KOPT-K1 (cell line): ENCODE measurements around the gene TNFAIP8L3.

Experiments
- H3K27ac ChIP-seq: fragments of 200-600 bp; sonication (generic); 2 replicates; pipeline ENCODE4 v1.5.1; 2016; ENCODE audit warnings: antibody characterized with exemption, mild to moderate bottlenecking, low read depth, low read length; ENCODE audit not compliant: poor library complexity, severe bottlenecking
- H3K36me3 ChIP-seq: fragments of 200-600 bp; sonication (generic); 2 replicates; pipeline ENCODE4 v1.5.1; 2017; ENCODE audit warnings: antibody characterized with exemption, mild to moderate bottlenecking, low read length, moderate library complexity; ENCODE audit not compliant: insufficient read depth
- H3K9me3 ChIP-seq: fragments of 200-600 bp; sonication (generic); 2 replicates; pipeline ENCODE4 v1.5.1; 2017; ENCODE audit warnings: antibody characterized with exemption, low read length, mild to moderate bottlenecking; ENCODE audit not compliant: insufficient read depth, poor library complexity, severe bottlenecking

TNFAIP8L3 gene

DNA sequence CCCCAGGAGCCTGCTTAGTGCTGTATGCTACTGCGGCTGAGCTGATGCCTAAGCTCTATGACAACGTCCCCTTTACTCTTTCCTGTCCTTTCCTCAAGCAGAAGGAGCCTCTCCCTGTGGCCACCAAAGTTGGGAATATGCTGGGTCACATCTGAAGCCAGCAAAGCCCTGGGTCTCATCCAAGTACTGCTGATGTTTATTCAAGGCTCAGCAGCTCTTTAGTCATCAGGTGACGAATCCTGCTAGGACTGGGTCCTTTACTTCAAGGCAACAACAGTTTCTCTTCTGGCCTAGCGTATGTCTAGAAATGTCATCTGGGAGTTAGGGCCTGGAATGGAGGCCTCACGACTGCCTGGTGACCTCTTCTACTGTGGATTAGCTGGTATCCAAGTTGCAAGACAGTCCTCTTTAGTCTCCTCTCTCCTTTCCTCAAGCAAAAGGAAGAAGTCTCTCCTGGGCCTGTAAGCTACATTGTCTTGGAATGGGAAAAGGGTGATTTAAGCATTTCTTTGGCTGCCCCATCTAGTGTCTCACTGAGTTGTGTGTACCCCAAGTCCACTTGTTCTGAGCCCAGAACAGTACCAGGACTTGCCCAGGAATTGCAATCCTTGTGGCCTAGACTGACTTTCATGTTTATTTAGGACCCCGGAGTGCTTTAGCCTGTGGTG is 63.9 kb downstream of the TNFAIP8L3 start:
- no peak overlapping the region for H3K27ac ChIP-seq
- no peaks in the 10 kb centered on the region for H3K9me3 ChIP-seq
- H3K36me3 ChIP-seq = no peaks in the 10 kb centered on the region

DNA sequence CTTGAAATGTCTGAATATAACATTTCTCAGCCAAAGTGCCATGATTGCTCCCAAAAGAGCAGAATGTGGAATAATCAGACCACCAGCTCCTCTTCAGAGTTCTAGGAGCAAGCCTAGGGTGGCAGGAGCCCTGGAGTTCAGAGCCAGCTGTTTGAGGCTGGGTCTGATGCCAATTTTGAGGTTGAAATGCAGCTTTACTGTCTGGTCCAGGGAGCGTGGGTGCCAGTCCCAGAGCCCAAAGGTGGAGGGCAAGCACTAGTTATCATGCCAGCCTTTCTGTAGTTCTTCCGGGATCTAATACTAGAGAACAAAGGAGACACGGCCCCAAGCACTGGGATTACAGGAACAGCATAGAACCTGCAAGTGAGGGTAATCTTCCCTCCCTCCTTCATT is 69.3 kb downstream of the TNFAIP8L3 start:
- H3K9me3 ChIP-seq = no peaks in the 10 kb centered on the region
- H3K27ac ChIP-seq = no peak overlapping the region
- no peaks in the 10 kb centered on the region for H3K36me3 ChIP-seq

DNA sequence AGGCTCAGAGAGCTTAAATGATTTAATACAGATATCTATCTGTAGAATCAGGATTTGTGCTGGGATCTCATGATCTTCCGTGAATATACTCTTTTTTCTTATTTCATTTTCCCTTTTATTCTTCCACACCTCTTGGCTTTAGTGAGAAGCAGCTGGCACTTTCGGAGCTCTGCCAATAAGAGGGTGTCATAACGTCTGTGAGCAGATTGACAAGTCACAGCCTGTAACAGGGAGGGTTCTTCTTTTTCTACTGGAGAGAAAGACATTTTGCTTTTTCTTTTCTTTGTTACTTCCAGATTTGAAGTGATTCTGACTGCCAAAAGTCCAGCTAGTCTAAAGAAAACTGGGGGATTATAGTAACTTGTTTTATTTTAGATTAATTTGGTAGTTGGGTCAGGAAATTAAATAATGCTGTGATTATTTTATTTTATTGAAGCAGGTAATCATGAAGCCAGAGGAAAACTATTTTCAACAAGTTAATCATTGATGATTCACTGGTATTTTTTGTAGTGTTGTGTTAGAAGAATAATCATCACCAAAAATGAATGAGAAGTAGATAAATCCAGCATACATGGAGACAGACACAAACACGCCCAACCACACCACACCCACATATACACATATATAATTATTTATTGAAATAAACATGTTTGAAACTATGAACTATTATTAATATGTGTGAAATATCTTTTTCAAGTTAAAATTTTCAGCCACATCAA is 69.8 kb downstream of the TNFAIP8L3 start:
- Histone ChIP-seq H3K9me3 (no peaks in the 10 kb centered on the region), H3K36me3 (no peaks in the 10 kb centered on the region), H3K27ac (no peak overlapping the region)

DNA sequence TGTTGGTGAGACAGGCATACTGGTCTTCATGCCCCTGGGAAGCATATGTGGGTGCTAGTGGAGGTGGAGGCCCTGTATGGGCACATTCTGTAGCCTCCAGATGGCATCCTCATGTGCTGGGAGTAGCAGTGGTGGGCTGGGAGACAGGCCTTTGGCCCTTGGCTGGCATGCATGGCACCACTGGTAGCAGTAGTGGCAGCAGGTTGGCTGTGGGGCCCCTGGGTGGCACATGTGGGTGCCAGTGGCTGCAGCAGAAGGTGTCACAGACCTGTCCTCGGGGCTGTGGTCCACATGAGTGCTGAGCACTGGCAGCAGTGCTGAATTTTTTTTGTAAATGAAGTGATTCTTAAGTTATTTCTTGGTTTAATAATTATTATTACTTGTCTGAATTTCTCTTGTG is 71.2 kb downstream of the TNFAIP8L3 start:
- Histone ChIP-seq H3K36me3 (no peaks in the 10 kb centered on the region), H3K27ac (no peak overlapping the region), H3K9me3 (no peaks in the 10 kb centered on the region)

DNA sequence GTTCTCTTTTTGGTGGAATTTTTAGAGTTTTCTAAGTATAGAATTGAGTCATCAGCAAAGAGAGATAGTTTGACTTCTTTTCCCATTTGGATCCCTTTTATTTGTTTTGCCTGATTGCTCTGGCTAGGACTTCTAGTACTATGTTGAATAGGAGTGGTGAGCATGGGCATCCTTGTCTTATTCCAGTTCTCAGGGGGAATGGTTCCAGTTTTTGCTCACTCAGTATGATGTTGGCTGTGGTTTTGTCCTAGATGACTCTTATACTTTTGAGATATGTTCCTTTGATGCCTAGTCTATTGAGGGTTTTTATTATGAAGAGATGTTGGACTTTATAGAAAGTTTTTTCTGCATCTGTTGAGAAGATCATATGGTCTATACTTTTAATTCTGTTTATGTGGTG is 72.5 kb downstream of the TNFAIP8L3 start:
- Histone ChIP-seq H3K27ac (no peak overlapping the region), H3K36me3 (no peaks in the 10 kb centered on the region), H3K9me3 (no peaks in the 10 kb centered on the region)

DNA sequence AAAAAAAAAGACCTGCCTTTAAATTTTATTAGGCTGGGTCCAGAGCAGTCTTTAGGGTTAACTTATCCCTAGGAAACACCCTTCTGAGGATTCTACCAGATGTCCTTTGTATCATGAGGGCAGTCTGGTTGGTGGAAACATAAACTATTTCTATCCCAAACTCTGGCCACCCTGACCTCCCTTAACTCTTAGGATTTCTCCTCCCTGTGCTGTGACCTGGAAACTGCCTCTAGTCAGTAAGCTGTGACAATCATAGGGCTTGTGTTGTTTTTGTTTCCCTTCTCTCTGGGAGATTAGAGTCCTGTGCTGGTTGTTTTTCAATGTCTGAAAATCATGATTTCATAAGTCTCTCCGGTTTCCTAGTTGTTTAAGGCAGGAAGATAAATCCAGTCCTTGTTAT is 78.1 kb downstream of the TNFAIP8L3 start:
- Histone ChIP-seq H3K9me3 (no peaks in the 10 kb centered on the region), H3K36me3 (no peaks in the 10 kb centered on the region), H3K27ac (no peak overlapping the region)

DNA sequence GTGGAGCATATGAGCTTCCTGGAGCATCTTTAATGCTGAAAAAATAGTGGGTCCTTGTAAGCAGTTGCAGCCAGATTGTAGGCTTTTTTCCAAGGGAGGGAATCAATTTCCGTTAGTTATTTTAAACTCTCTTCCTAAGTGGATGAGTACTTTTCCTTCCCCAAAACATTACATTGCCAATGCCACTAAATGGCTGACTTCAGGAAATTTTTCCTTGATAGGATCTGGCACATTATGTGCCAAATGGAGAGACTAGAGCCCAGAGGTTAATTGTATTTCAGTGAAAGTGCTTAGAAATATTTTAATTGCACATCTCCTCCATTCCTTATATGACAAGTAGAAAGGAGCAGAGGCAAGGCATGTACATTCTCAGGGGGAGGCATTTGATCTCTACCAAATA is 83.5 kb downstream of the TNFAIP8L3 start:
- Histone ChIP-seq H3K27ac (no peak overlapping the region), H3K36me3 (no peaks in the 10 kb centered on the region), H3K9me3 (peaks cover 16% of the 10 kb centered on the region)

DNA sequence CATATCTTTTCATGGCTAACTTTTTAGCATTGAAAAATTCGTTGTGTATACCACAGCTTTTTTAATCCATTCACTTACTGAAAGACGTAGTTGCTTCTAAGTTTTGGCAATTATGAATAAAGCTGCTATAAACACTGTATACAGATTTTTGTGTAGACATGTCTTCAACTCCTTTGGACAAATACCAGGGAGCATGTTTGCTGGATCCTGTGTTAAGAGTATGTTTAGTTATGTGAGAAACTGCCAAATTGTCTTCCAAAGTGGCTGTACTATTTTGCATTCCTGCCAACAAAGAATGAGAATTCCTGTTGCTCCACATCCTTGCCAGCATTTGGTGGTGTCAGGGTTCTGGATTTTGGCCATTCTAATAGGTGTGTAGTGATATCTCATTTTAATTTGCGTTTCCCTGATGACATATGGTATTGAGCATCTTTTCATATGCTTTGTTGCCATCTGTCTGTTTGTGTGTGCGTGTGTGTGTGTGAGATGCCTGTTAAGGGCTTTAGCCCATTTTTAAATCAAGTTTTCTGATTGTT is 87.5 kb downstream of the TNFAIP8L3 start:
- H3K27ac ChIP-seq = no peak overlapping the region
- H3K36me3 ChIP-seq = peaks cover 10% of the 10 kb centered on the region; the same call in 1 of the 2 replicates
- H3K9me3 ChIP-seq = peaks cover 16% of the 10 kb centered on the region
